ENCODE data around the gene TJP2.

TJP2 gene

DNA sequence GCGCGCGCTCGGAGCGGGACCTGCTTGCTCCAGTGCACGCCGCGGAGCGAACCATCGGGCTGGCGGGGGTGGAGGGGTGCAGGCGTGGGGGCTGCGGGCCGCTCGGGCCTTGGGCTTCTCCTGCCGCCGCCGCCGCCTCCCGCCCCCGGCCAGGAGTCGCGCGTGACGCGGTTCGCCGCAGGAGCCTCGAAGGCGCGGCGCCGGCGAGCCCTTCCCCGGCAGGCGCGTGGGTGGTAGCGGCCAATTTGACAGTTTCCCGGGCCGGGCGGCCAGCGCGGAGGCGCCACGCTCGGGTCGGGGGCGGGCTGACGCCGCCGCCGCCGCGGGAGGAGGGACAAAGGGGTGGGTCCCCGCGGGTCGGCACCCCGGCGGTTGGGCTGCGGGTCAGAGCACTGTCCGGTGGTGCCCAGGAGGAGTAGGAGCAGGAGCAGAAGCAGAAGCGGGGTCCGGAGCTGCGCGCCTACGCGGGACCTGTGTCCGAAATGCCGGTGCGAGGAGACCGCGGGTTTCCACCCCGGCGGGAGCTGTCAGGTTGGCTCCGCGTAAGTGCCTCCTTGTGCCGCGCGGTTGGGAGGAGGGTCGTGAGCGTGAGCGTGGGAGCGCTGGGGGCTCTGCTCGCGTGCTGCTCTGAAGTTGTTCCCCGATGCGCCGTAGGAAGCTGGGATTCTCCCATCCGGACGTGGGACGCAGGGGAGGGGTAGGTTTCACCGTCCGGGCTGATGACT lies at the start of gene TJP2:
TJP2 (plus strand) TSS at position 387 of the 725 bp plus-strand sequence; CDS start at position 483, 96 bp downstream.
- no peak for DNase-seq

DNA sequence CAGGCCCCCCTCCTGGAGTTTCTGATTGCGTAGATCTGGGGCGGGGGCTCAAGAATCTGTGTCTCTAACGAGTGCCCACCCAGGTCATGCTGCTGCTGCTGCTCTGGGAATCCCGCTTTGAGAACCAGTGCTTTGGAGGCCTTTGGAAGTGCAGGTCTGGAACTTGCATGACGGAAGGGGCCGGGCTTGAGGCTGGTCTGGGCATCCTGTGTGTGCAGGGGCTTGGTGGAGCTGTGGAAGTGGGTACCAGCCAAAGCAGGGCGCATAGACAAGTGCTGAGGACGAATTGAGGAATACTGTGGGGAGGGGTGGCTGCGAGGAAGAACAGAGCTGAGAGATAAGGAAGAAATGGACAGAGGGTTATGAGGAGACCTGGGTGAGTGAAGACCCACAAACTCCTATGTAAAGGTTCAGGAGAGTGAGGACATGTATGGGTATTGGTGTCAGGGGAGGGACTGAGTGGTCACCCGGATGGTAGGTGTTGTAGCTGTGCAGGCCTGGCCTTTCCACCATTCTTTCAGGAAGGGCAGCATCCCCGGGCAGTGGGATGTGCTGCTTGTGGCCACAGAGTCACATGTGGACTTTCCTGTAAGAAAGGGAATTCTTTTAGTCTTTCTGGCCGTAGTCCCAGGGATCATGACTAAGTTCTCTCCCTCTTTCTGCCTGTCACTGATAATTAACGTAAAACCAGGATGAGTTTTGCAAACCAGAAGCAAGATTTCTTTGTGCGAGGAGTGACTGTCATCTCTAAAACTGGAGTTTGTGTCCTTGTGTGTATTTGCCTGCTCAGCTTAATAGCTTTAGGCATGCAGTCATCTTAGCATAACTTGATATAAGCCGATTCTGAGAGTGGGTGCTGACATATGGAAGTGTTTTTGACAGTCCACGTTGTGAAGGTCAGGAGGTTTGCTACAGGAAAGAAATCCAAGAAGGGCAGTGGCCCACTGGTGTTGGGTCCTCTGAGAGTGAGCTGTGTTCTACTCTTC lies 43.3 kb upstream of the TJP2 start:
- no peak for DNase-seq

DNA sequence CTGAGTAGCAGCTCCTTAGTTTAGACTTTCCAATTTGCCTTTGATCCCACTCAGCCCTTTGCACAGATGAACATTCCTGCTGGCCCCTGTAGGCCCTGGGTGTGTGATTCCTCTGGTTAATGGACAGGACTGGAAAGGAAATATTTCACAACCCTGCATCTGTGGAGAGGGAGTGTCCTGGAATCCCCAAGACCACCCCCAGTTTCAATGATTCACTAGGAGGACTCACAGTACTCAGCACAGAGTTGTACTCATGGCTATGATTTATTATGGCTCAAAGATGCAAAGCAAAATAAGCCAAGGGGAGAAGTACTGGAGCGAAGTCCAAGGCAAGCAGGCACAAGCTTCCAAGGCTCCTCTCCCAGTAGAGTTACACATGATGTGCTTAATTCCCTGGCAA lies 42.4 kb upstream of the TJP2 start:
- no peak for DNase-seq

DNA sequence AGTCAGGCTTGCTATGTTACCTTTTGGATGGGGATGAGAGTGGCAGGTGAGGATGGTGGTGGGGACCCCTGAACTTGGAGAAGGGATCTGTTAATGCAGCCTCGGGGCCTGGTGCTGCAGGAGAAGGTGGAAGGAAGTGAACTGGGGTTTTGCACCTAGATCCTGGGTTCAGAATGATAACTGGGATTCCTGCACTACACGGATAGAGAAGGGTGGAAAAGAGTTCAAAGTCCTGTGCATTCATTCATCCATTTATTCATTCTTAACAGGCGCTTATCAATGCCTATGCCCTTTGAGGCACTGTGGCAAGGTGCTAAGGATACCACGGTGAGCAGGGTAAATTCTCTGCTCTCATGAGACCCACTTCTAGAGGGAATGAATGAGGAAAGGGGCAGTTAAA lies 41.7 kb upstream of the TJP2 start:
- DNase-seq = no peak

DNA sequence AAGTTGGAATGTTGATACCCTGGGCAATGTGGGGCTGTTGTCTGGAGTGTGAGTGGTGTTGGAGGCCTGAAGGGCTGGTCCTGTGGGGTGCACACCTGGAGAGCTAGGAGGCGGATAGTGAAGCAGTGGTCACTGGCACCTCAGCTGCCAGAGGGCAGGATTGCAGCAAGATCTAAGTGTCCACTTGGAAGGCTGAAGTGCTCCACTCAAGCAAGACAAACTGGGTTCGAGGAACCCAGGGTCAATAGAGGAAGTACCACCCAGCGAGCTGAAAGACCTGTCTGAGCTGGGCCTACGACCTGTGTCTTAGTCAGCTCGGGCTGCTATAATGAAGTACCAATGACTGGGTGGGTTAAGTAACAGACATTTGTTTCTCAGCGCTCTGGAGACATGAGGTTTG lies 39.7 kb upstream of the TJP2 start:
- DNase-seq = no peak

DNA sequence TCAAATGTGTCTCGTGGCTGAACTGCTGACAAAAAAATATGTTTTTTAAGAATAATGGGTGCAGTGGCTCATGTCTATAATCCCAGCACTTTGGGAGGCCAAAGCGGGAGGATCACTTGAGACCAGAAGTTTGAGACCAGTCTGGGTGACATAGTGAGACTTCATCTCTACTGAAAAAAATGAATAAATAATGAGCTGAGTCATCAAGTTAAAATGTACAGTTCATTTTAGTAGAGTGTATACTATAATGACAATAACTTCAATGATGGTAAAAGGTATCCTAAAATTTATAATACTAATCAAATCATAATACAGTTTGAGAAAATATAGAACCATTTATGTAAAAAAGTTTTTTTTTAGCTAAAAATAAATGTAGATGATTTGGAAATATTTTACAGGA lies 37.9 kb upstream of the TJP2 start:
- DNase-seq = no peak

DNA sequence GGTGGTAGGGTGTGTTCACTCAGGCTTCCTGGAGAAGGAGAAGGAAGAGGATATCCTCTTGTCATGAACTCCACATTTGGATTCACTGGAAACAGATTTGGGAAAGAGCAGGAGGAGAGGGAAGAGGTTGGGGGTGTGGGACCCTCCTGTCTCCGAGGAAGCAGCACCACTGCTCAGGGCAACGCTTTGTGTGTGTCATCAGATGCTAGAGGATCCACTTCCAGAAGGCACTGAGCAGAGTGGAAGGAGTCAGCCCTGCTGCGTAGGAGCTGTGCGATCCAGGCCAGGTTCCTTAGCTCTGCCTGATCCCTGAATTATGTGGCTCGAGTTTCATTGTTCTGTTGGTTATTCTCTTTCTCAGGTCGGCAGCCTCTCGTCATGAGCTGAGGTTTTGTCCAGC lies 37.3 kb upstream of the TJP2 start:
- DNase-seq = no peak

DNA sequence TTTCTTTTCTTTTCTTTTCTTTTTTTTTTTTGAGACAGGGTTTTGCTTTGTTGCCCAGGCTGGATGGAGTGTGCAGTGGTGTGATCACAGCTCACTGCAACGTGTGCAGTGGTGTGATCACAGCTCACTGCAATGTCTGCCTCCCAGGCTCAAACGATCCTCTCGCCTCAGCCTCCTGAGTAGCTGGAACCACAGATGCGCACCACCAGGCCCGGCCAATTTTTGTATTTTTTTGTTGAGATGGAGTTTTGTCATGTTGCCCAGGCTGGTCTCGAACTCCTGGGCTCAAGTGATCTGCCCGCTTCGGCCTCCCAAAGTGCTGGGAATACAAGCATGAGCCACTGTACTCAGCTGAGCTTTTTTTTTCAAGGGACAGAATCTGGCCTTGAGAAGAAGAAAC lies 36.8 kb upstream of the TJP2 start:
- DNase-seq = no peak

DNA sequence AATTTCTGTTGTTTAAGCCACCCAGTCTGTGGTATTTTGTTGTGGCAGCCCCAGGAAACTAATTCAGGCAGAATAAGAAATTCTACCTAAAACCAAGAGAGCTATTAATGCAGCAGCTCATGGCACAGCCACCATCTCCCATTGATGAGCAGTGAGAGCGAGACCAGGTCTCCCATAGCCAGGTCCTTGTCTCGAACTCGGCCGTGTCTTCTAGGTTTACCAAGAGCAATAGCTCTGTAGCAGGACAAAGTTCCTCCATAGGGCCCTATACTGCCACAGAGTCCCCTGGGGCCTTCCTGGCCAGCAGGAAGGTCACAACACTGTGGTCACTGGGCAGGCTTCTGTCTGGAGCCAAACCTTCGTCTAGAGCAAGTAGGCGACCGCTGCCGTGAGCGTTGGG lies 34.5 kb upstream of the TJP2 start:
- DNase-seq = no peak

DNA sequence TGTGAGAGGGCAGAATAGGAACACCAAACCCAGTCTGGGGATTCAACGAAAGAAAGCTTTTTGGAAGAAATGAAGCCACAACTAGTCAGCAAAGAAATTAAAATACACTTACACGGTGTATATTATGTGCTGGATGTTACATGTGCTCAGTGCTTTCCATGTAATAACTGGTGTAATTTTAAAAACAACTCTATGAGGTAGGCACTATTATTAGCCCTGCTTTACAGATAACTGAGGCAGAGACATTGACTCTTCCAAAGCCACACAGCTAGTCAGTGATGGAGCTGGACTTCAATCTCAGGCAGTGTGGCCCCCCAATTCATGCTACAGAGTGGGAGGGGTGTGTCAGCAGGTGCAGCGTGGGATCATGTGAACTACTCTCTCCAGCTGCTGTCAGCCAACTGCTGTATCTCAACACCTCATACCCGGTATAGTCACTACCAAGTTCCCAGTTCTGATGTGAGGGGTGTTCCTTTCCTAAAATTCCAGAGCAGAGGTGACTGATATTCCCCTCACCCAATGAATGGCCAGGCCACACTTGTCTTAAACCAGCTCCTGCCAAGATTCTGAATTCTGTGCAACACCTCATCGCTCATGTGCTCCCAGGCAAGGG lies 33.8 kb upstream of the TJP2 start:
- DNase-seq = no peak

DNA sequence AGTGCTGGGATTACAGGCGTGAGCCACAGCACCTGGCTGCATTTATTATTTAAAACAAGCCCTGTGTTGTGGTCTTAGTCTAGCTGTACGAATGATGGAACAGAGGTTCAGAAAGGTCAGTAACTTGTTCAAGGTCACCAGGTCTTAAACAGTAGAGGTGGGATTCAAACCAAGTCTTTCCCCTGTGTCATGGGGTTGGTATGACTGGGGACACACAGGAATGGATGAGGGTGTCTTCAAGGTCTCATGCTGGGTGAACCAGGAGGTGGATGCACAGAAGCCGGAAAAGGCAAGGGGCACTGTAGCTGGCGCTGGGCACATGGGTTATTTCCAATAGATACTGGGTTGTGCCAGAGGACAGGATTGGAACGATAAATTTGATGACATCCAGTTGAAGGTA lies 32.2 kb upstream of the TJP2 start:
- DNase-seq = no peak

DNA sequence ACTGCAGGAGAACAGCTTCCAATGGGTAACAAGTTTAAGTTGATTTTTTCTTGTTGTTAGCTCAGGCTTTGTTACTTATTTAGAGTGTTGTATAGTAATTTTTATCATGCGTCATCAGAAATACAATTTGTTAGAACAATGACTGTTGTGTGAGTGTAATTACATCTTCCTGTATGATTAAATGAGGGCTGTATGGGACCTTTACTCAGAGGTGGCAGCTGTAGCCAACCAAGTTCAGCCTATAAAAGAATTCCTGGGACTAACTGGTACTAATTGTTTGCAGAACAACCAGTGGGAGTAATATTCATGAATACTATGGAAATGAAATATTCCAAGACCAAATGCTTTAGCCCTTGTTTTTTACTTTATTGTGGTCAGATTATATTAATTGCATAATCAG lies 30.8 kb upstream of the TJP2 start:
- no peak for DNase-seq

DNA sequence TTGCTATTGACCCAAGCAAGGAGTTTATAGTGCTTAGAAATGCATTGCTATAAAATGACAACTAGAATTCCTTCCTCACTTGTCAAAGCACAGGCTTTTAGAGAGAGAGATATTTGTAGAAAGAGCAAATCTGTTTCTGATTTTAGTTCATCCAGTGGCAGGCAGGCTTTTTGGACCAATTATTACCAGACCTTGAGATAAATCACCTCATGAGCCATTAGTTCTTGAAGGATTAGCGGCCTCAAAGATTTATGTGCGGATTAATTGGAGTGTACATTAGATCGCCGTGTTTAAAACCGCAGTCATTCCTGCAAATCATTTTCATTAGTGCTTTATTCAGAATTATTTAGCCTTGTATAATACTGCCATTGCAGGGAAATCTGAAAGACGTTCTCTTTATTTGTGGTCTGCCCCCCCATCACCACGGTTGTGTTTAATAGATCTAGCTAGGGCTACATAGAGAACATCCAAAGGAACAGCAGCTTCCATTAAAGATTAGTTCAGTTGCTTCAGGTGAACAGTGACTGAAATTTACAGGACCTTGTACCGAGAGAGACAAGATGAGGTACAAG lies 28.8 kb upstream of the TJP2 start:
- DNase-seq = no peak

DNA sequence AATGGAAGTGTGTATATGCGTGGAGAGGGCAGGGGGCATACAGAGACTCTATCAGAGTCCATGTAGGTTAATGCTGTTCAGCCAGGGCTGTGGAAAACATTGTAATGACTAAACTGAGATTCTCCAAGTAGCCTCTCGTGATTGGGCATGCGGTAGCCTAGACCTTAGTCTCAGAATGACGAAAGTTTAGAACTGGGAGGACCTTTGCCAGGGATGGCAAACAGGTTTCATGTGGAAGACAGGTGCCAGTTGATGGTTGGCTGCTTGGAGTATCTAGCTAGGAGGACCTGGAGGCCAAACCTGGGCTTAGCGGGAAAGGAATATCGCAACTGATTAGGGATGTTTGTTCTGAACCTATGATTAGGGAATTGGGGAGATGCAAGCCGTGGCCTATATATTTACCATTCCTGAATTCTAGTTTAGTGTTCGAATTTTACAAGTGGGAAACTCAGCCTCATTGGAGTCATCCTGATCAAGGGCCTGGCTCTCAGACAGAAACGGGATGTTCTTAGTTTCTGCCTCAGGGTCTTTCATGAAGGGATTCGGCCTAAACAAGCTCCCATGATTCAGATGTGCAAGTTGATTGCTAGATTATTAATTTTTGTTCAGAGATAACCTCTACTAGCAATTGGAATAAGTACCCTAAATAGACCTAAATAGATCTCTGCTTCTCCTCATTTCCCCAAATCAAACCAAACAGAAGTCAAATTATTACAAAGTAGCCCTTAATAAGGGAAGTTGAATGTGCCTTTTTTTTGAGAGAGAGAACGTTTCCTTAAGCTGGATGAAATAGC lies 26.8 kb upstream of the TJP2 start:
- no peak for DNase-seq

DNA sequence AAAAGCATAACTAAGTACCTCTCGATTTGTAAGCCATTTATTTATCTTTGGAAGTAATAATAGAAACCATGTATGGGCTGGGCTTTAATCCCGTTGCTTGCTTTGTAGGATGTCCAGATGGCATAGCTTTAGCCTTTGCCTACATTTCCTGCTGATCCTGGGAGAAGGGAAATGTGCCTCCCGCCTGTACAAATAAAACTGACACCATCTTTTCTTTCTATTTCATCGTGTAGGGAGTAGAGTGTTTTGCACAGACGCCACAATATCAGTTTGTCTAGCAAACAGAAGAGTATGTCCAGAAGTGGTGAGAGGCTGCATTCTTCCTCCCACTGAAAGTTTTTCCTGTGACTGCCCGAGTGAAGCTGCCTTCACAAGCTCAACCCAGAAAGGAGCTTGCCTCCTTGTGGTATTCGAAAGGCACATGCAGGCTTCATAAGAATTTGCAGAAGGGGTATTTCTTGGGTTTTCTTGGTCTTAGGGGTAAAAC lies 24.7 kb upstream of the TJP2 start:
- no peak for DNase-seq

DNA sequence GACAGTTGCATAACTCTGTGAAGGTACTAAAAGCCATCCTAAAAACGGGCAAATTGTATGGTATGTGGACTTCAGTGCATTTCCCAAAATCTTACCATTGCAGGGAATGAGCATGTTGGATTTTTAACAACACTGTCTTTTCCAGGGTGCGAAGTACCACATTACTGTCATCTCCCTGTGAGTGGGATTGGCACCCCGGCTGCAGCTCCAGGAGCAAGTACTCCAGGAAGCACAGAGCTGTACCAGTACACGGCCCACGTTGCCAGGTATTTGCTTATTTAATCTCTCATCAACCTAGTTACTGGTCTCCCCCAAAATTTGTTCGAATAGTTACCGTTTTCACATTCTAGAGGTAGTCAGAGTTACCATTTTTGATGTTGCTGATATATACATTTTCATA lies 22.6 kb upstream of the TJP2 start:
- no peak for DNase-seq

DNA sequence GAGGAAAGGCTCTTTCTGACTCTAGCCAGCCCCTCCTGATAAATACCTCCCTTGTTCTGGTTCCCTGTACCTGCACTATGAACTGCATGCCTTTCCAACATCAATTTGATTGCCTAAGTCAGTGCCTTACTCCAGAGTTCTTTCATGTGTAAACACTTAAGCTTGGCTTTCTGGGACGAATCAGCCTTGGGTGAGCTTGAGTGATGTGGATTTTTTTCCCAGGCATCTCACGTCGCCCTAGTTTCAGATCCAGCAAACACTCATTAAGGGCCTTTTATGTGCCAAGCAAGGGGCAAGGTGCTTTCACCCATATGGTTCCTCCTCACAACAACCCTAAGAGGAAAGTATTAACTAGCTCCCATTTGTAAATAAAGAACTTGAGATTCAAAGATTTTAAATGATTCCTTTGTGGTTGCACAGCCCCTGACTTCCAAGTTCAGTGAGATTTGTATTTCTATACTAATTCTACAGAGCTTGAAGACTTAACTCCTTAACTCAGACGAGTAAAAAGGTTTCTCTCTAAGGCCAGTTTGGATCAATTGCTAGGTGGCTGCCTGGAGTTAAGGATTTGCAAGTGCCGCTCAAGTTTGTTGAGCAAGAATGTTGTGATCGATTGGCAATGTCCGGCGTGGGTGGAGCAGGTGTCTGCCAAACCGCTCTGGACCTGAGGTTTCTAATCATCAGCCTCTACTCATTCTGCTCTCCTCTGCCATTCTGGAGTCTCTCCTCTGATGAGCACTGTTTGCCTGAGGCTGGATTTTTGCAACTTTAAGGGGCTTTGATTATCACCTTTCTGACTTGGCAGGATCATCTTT lies 20.2 kb upstream of the TJP2 start:
- peak; percentile 51 for DNase-seq

DNA sequence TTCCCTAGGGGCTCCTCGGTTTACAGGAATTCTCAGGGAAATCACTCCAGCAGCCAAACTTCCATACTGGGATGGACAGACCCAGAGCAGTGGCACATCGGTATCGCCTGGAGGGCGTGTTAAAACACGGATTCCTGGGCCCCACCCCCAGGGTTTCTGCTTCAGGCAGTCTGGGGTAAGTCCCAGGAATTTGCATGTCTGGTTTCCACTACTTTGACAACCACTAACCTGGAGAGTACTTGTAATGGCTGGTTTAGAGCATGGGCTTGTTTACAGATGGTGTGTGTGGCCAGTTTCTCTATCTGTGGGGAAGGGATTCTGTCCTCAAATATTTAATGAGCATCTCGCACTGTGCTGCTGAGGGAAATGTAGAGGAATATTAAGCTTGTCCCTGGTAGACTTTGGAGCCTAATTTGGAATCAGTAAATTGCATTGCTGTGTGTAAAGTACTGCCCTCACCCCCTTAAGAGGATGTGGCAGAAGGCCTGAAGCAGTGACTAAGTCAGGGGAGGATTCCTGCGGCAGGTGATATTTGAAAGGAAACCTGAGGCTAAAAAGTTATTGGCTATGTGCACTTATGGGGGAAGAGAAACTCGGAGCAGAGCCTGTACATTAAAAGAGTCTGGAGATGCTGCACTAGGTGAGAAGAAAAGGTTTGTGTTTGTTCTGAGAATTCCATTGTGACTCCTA lies 18.6 kb upstream of the TJP2 start:
- DNase-seq = peak; percentile 36

DNA sequence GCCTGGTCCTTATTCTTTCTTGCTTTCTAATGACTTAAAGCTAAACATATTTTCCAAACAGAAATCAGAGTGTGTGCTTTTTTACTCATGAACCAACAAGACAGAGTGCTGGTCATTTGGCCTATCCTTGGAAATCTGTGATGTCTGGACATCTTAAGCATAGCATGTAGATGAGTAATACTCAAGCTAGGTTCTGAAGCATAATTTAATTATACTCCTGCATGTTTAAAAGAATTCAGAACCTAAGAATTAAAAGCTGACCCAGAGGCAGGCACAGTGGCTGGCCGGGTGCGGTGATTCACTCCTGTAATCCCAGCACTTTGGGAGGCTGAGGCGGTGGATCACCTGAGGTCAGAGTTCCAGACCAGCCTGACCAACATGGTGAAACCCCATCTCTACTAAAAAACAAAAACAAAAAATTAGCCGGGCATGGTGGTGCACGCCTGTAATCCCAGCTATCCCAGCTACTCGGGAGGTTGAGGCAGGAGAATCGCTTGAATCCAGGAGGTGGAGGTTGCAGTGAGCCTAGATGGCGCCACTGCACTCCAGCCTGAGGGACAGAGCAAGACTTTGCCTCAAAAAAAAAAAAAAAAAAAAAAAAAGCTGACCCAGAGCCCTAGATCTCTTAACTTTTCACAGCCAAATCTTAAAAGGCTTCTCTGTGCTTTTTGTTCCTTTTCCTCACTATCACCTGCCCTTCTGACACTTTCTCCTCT lies 16.2 kb upstream of the TJP2 start:
- DNase-seq = no peak

DNA sequence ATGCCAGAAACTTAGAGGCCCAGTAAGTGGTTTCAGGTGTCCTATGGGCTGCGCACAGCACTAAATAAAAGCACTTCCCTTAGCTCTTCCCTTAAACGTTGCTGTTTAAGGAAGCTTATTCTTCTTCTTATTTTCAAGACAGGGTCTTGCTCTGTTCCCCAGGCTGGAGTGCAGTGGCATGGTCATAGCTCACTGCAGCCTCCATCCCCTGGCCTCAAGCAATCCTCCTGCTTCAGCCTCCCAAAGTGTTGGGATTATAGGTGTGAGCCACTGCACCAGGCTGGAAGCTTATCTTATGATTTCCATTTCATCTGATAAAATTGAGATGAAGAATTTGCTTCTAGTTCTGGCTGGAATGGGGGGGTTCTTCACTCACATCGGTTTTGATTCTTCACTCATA lies 15.6 kb upstream of the TJP2 start:
- no peak for DNase-seq
